WTC11 (cell line): Measurements from ENCODE around the gene FBXW2. TPM values are rescaled to one million over a fixed set of nuclear protein-coding genes. Genes with fewer than 3 reads are reported as not detected.
A peak's percentile ranks its signal among the peaks of the same experiment; 100 is the strongest.

Experiments used
- ATAC-seq: fragments of 200-7000 bp; cut with Tn5 transposase; 2 replicates; pipeline ENCODE4 v1.10.0; 2021; ENCODE audit warnings: mild to moderate bottlenecking, moderate library complexity
- CTCF ChIA-PET: fragments of 300-600 bp; sonication (Branson Sonifier 250); formaldehyde crosslinking; loops from one replicate; lab custom pipeline; 2021; ENCODE audit warnings: antibody characterized with exemption; lab: Charles Lee
- POLR2A ChIA-PET: fragments of 350-600 bp; sonication (Branson Sonifier 250); formaldehyde crosslinking; loops from one replicate; lab custom pipeline; 2021; ENCODE audit warnings: antibody characterized with exemption; lab: Charles Lee
- DNase-seq: peaks from one replicate; pipeline ENCODE4 v3.0.0; 2021; ENCODE audit warnings: low spot score
- H3K27ac Mint-ChIP-seq: 2 replicates; pipeline ENCODE4 v1.8.0; 2021; ENCODE audit warnings: mixed read lengths
- H3K27me3 Mint-ChIP-seq: 2 replicates; pipeline ENCODE4 v1.8.0; 2021; ENCODE audit warnings: low read depth, mild to moderate bottlenecking, moderate library complexity, mixed read lengths
- H3K36me3 Mint-ChIP-seq: 2 replicates; pipeline ENCODE4 v1.8.0; 2021; ENCODE audit warnings: mixed read lengths
- H3K4me1 Mint-ChIP-seq: 2 replicates; pipeline ENCODE4 v1.8.0; 2022; ENCODE audit warnings: mixed read lengths
- H3K4me3 Mint-ChIP-seq: 2 replicates; pipeline ENCODE4 v1.8.0; 2021; ENCODE audit warnings: mild to moderate bottlenecking, moderate library complexity, mixed read lengths
- H3K9me3 Mint-ChIP-seq: 2 replicates; pipeline ENCODE4 v1.8.0; 2021; ENCODE audit warnings: mixed read lengths
- ATF1 ChIP-seq: sonication (generic); formaldehyde crosslinking; IDR thresholded peaks from 2 replicates; pipeline ENCODE4 v1.8.1; 2023; ENCODE audit warnings: mild to moderate bottlenecking, moderate library complexity, missing genetic modification reagents
- EMX1 ChIP-seq: fragments of 250-450 bp; sonication (Bioruptor Pico); IDR thresholded peaks from 2 replicates; pipeline ENCODE4 v1.8.0; 2021; ENCODE audit warnings: mild to moderate bottlenecking
- FOXK1 ChIP-seq: sonication (generic); formaldehyde crosslinking; IDR thresholded peaks from 2 replicates; pipeline ENCODE4 v1.8.0; 2022; ENCODE audit warnings: mild to moderate bottlenecking, moderate library complexity, missing genetic modification reagents
- GABPB1 ChIP-seq: sonication (generic); formaldehyde crosslinking; IDR thresholded peaks from 2 replicates; pipeline ENCODE4 v1.8.1; 2023; ENCODE audit warnings: mild to moderate bottlenecking, missing genetic modification reagents
- MYBL2 ChIP-seq: sonication (generic); formaldehyde crosslinking; IDR thresholded peaks from 2 replicates; pipeline ENCODE4 v1.8.1; 2023; ENCODE audit warnings: mild to moderate bottlenecking, moderate library complexity, missing genetic modification reagents
- NFYB ChIP-seq: sonication (generic); formaldehyde crosslinking; conservative IDR thresholded peaks from 2 replicates; pipeline ENCODE4 v1.8.0; 2022; ENCODE audit warnings: low read depth, missing genetic modification reagents
- NR1H2 ChIP-seq: sonication (generic); formaldehyde crosslinking; IDR thresholded peaks from 2 replicates; pipeline ENCODE4 v1.9.0; 2021; ENCODE audit warnings: mild to moderate bottlenecking, moderate library complexity, missing genetic modification reagents
- SMAD4 ChIP-seq: sonication (generic); formaldehyde crosslinking; IDR thresholded peaks from 2 replicates; pipeline ENCODE4 v1.8.0; 2022; ENCODE audit warnings: mild to moderate bottlenecking, missing genetic modification reagents
- TEAD4 ChIP-seq: sonication (generic); formaldehyde crosslinking; IDR thresholded peaks from 2 replicates; pipeline ENCODE4 v1.8.0; 2022; ENCODE audit warnings: mild to moderate bottlenecking, missing genetic modification reagents
- ZNF121 ChIP-seq: sonication (generic); formaldehyde crosslinking; IDR thresholded peaks from 2 replicates; pipeline ENCODE4 v1.8.0; 2023; ENCODE audit warnings: missing genetic modification reagents
- ZNF671 ChIP-seq: fragments of 250-450 bp; sonication (Bioruptor Pico); IDR thresholded peaks from 2 replicates; pipeline ENCODE4 v1.8.0; 2021; ENCODE audit warnings: mild to moderate bottlenecking
- total RNA-seq: library from RNA; stranded (reverse); gene quantifications from 3 replicates; pipeline ENCODE4 v1.2.3, GENCODE V29; 2021
- TF ChIP-seq, protein P1 (sequence below): sonication (generic); formaldehyde crosslinking; conservative IDR thresholded peaks from 2 replicates; pipeline ENCODE4 v1.8.1; 2023; ENCODE audit warnings: mild to moderate bottlenecking, low read depth, missing genetic modification reagents, moderate library complexity
- TF ChIP-seq, protein P2 (sequence below): sonication (generic); formaldehyde crosslinking; IDR thresholded peaks from 2 replicates; pipeline ENCODE4 v1.8.1; 2023; ENCODE audit warnings: mild to moderate bottlenecking, missing genetic modification reagents, borderline replicate concordance
- TF ChIP-seq, protein P3 (sequence below): fragments of 250-450 bp; sonication (Bioruptor Pico); IDR thresholded peaks from 2 replicates; pipeline ENCODE4 v2.1.2; 2022; ENCODE audit warnings: mild to moderate bottlenecking, moderate library complexity
- TF ChIP-seq, protein P4 (sequence below): sonication (generic); formaldehyde crosslinking; conservative IDR thresholded peaks from 2 replicates; pipeline ENCODE4 v1.8.1; 2022; ENCODE audit warnings: mild to moderate bottlenecking, missing genetic modification reagents
- TF ChIP-seq, protein P5 (sequence below): sonication (generic); formaldehyde crosslinking; IDR thresholded peaks from 2 replicates; pipeline ENCODE4 v1.8.1; 2023; ENCODE audit warnings: mild to moderate bottlenecking, moderate library complexity, missing genetic modification reagents
- TF ChIP-seq, protein P6 (sequence below): sonication (generic); formaldehyde crosslinking; IDR thresholded peaks from 2 replicates; pipeline ENCODE4 v1.8.0; 2022; ENCODE audit warnings: missing genetic modification reagents
- TF ChIP-seq, protein P7 (sequence below): sonication (generic); formaldehyde crosslinking; IDR thresholded peaks from 2 replicates; pipeline ENCODE4 v1.8.1; 2022; ENCODE audit warnings: low read depth, missing genetic modification reagents, borderline replicate concordance

The FBXW2 gene
- total RNA-seq, 1 experiment from 2014 or later, result 59.8 TPM

DNA sequence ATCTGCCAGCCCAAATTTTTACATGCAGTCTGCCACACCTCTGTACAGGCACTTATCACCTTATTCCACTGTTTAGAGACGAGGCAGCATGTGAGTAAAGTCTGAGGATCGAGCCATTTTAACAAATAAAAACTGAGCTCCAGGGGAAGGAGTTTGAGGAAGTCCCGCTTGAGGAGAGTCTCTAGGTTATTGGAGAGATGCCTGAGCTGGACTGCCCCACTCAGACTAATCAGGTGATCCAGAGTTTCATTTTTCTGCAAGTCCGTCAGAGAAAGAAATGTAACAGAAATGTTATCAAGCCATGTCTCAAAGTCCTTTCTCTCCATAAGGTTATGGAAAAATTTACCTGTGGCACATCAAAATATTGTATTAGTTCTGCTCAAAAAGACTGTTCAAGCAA is 5.3 kb downstream of the FBXW2 start:
- DNase-seq (no peak), ATAC-seq (no peak)
- Mint-ChIP-seq H3K4me3 (no peak overlapping the region), H3K9me3 (no peaks in the 10 kb centered on the region), H3K4me1 (peaks cover 8% of the 10 kb centered on the region), H3K27me3 (no peaks in the 10 kb centered on the region), H3K36me3 (peaks cover 38% of the 10 kb centered on the region), H3K27ac (no peak overlapping the region)
- TF ChIP-seq NFYB (CRISPR knock-in tag), result no peak
- CTCF ChIA-PET, result no interaction called here
- POLR2A ChIA-PET, result no interaction called here

DNA sequence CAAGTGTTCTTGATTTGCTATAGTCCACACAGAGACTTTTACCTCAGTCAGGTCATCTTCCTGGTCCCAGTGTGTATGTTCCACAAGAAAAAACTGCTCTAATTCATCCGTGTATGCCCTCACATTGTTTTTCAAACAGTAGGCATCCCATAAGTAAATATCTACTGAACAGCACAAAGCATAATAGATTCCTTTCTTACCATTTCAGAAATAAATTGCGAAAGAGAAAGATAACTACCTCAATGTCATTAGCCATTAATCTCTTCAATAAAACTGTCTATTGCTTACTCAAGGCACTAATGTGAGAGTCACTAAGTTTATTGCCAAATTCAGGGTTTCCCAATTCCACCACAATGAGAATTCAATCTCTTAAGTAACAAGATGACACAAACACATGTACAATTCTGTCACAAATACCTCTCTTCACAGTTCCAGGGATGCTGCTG is 9.6 kb downstream of the FBXW2 start:
- peaks cover 36% of the 10 kb centered on the region for H3K36me3 Mint-ChIP-seq
- no peak for ATAC-seq
- POLR2A ChIA-PET, result no interaction called here
- TF ChIP-seq ZNF671 (CRISPR knock-in tag) (no peak), ZNF121 (CRISPR knock-in tag) (no peak), SMAD4 (no peak), TEAD4 (no peak), GABPB1 (CRISPR knock-in tag) (no peak), EMX1 (CRISPR knock-in tag) (no peak), ATF1 (CRISPR knock-in tag) (no peak), MYBL2 (CRISPR knock-in tag) (no peak), NR1H2 (CRISPR knock-in tag) (no peak), FOXK1 (no peak)
- TF ChIP-seq, protein P1, sequence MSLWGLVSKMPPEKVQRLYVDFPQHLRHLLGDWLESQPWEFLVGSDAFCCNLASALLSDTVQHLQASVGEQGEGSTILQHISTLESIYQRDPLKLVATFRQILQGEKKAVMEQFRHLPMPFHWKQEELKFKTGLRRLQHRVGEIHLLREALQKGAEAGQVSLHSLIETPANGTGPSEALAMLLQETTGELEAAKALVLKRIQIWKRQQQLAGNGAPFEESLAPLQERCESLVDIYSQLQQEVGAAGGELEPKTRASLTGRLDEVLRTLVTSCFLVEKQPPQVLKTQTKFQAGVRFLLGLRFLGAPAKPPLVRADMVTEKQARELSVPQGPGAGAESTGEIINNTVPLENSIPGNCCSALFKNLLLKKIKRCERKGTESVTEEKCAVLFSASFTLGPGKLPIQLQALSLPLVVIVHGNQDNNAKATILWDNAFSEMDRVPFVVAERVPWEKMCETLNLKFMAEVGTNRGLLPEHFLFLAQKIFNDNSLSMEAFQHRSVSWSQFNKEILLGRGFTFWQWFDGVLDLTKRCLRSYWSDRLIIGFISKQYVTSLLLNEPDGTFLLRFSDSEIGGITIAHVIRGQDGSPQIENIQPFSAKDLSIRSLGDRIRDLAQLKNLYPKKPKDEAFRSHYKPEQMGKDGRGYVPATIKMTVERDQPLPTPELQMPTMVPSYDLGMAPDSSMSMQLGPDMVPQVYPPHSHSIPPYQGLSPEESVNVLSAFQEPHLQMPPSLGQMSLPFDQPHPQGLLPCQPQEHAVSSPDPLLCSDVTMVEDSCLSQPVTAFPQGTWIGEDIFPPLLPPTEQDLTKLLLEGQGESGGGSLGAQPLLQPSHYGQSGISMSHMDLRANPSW (CRISPR knock-in tag), result no peak
- TF ChIP-seq, protein P2, sequence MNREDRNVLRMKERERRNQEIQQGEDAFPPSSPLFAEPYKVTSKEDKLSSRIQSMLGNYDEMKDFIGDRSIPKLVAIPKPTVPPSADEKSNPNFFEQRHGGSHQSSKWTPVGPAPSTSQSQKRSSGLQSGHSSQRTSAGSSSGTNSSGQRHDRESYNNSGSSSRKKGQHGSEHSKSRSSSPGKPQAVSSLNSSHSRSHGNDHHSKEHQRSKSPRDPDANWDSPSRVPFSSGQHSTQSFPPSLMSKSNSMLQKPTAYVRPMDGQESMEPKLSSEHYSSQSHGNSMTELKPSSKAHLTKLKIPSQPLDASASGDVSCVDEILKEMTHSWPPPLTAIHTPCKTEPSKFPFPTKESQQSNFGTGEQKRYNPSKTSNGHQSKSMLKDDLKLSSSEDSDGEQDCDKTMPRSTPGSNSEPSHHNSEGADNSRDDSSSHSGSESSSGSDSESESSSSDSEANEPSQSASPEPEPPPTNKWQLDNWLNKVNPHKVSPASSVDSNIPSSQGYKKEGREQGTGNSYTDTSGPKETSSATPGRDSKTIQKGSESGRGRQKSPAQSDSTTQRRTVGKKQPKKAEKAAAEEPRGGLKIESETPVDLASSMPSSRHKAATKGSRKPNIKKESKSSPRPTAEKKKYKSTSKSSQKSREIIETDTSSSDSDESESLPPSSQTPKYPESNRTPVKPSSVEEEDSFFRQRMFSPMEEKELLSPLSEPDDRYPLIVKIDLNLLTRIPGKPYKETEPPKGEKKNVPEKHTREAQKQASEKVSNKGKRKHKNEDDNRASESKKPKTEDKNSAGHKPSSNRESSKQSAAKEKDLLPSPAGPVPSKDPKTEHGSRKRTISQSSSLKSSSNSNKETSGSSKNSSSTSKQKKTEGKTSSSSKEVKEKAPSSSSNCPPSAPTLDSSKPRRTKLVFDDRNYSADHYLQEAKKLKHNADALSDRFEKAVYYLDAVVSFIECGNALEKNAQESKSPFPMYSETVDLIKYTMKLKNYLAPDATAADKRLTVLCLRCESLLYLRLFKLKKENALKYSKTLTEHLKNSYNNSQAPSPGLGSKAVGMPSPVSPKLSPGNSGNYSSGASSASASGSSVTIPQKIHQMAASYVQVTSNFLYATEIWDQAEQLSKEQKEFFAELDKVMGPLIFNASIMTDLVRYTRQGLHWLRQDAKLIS (CRISPR knock-in tag), result no peak
- TF ChIP-seq, protein P3, sequence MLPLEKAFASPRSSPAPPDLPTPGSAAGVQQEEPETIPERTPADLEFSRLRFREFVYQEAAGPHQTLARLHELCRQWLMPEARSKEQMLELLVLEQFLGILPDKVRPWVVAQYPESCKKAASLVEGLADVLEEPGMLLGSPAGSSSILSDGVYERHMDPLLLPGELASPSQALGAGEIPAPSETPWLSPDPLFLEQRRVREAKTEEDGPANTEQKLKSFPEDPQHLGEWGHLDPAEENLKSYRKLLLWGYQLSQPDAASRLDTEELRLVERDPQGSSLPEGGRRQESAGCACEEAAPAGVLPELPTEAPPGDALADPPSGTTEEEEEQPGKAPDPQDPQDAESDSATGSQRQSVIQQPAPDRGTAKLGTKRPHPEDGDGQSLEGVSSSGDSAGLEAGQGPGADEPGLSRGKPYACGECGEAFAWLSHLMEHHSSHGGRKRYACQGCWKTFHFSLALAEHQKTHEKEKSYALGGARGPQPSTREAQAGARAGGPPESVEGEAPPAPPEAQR (CRISPR knock-in tag), result no peak
- TF ChIP-seq, protein P4, sequence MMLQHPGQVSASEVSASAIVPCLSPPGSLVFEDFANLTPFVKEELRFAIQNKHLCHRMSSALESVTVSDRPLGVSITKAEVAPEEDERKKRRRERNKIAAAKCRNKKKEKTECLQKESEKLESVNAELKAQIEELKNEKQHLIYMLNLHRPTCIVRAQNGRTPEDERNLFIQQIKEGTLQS (CRISPR knock-in tag), result no peak
- TF ChIP-seq, protein P5, sequence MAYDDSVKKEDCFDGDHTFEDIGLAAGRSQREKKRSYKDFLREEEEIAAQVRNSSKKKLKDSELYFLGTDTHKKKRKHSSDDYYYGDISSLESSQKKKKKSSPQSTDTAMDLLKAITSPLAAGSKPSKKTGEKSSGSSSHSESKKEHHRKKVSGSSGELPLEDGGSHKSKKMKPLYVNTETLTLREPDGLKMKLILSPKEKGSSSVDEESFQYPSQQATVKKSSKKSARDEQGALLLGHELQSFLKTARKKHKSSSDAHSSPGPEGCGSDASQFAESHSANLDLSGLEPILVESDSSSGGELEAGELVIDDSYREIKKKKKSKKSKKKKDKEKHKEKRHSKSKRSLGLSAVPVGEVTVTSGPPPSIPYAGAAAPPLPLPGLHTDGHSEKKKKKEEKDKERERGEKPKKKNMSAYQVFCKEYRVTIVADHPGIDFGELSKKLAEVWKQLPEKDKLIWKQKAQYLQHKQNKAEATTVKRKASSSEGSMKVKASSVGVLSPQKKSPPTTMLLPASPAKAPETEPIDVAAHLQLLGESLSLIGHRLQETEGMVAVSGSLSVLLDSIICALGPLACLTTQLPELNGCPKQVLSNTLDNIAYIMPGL, result no peak
- TF ChIP-seq, protein P6, sequence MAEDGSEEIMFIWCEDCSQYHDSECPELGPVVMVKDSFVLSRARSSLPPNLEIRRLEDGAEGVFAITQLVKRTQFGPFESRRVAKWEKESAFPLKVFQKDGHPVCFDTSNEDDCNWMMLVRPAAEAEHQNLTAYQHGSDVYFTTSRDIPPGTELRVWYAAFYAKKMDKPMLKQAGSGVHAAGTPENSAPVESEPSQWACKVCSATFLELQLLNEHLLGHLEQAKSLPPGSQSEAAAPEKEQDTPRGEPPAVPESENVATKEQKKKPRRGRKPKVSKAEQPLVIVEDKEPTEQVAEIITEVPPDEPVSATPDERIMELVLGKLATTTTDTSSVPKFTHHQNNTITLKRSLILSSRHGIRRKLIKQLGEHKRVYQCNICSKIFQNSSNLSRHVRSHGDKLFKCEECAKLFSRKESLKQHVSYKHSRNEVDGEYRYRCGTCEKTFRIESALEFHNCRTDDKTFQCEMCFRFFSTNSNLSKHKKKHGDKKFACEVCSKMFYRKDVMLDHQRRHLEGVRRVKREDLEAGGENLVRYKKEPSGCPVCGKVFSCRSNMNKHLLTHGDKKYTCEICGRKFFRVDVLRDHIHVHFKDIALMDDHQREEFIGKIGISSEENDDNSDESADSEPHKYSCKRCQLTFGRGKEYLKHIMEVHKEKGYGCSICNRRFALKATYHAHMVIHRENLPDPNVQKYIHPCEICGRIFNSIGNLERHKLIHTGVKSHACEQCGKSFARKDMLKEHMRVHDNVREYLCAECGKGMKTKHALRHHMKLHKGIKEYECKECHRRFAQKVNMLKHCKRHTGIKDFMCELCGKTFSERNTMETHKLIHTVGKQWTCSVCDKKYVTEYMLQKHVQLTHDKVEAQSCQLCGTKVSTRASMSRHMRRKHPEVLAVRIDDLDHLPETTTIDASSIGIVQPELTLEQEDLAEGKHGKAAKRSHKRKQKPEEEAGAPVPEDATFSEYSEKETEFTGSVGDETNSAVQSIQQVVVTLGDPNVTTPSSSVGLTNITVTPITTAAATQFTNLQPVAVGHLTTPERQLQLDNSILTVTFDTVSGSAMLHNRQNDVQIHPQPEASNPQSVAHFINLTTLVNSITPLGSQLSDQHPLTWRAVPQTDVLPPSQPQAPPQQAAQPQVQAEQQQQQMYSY (CRISPR knock-in tag), result no peak
- TF ChIP-seq, protein P7, sequence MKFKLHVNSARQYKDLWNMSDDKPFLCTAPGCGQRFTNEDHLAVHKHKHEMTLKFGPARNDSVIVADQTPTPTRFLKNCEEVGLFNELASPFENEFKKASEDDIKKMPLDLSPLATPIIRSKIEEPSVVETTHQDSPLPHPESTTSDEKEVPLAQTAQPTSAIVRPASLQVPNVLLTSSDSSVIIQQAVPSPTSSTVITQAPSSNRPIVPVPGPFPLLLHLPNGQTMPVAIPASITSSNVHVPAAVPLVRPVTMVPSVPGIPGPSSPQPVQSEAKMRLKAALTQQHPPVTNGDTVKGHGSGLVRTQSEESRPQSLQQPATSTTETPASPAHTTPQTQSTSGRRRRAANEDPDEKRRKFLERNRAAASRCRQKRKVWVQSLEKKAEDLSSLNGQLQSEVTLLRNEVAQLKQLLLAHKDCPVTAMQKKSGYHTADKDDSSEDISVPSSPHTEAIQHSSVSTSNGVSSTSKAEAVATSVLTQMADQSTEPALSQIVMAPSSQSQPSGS (CRISPR knock-in tag), result no peak
- TF ChIP-seq, all 79 proteins: peak for 0
- Mint-ChIP-seq H3K27ac (0 out of 2 replicates have a peak overlapping the region, but pooled peaks have one; percentile 3), H3K4me3 (no peak overlapping the region), H3K27me3 (no peaks in the 10 kb centered on the region), H3K4me1 (no peaks in the 10 kb centered on the region), H3K9me3 (no peaks in the 10 kb centered on the region)
- CTCF ChIA-PET, result no interaction called here
- no peak for DNase-seq
